ENCODE results near the gene RABGAP1L. TPM values are rescaled to one million over a fixed set of nuclear protein-coding genes. Genes with fewer than 3 reads are reported as not detected.

Gene RABGAP1L
- total RNA-seq, 6 donors from 2014 or later, result 41.3 to 229 (median 85.3) TPM

GRCh38 chr1:174818014-174818616 is 658.8 kb downstream of the RABGAP1L start:
- no peak for DNase-seq
- ATAC-seq (ENCODE audit: low FRiP score in 2 of 2), result no peak
- Histone ChIP-seq H3K27ac (no peak overlapping the region), H3K27me3 (no peaks in the 10 kb centered on the region), H3K4me1 (no peaks in the 10 kb centered on the region), H3K9me3 (no peaks in the 10 kb centered on the region), H3K4me3 (no peak overlapping the region), H3K36me3 (no peaks in the 10 kb centered on the region)
- WGBS, 2 donors, result 59 to 65% methylated on average over 4 of the region's 4 CpGs
- TF ChIP-seq CTCF (IDR thresholded peaks at IDR 0.05), result no peak
- TF ChIP-seq POLR2A (IDR thresholded peaks at IDR 0.05), result no peak
- TF ChIP-seq EP300 (IDR thresholded peaks at IDR 0.05), result no peak
- no peak for TF ChIP-seq POLR2AphosphoS5 (IDR thresholded peaks at IDR 0.05)

GRCh38 chr1:174818951-174819350 is 659.6 kb downstream of the RABGAP1L start:
- H3K9me3 ChIP-seq, result no peaks in the 10 kb centered on the region
- H3K27me3 ChIP-seq, result no peaks in the 10 kb centered on the region
- DNase-seq (no peak), ATAC-seq (ENCODE audit: low FRiP score in 2 of 2) (no peak)
- H3K27ac ChIP-seq, result no peak overlapping the region
- H3K4me3 ChIP-seq, result no peak overlapping the region
- no peaks in the 10 kb centered on the region for H3K36me3 ChIP-seq
- WGBS, 2 donors, result 63 to 67% methylated on average over 1 of the region's 1 CpG
- H3K4me1 ChIP-seq, result no peaks in the 10 kb centered on the region
- no peak for TF ChIP-seq EP300 (IDR thresholded peaks at IDR 0.05)
- TF ChIP-seq POLR2AphosphoS5 (IDR thresholded peaks at IDR 0.05), result no peak
- TF ChIP-seq CTCF (IDR thresholded peaks at IDR 0.05), result no peak
- TF ChIP-seq POLR2A (IDR thresholded peaks at IDR 0.05), result no peak

GRCh38 chr1:174819596-174819995 is 660.3 kb downstream of the RABGAP1L start:
- ATAC-seq (ENCODE audit: low FRiP score in 2 of 2) (no peak), DNase-seq (no peak)
- Histone ChIP-seq H3K9me3 (no peaks in the 10 kb centered on the region), H3K27ac (no peak overlapping the region), H3K36me3 (no peaks in the 10 kb centered on the region), H3K27me3 (no peaks in the 10 kb centered on the region), H3K4me3 (no peak overlapping the region), H3K4me1 (no peaks in the 10 kb centered on the region)
- TF ChIP-seq POLR2AphosphoS5 (IDR thresholded peaks at IDR 0.05) (no peak), EP300 (IDR thresholded peaks at IDR 0.05) (no peak), POLR2A (IDR thresholded peaks at IDR 0.05) (no peak), CTCF (IDR thresholded peaks at IDR 0.05) (no peak)

GRCh38 chr1:174825127-174825526 is 665.8 kb downstream of the RABGAP1L start:
- Histone ChIP-seq H3K27me3 (no peaks in the 10 kb centered on the region), H3K4me3 (no peak overlapping the region), H3K36me3 (no peaks in the 10 kb centered on the region), H3K27ac (no peak overlapping the region), H3K9me3 (no peaks in the 10 kb centered on the region), H3K4me1 (no peaks in the 10 kb centered on the region)
- DNase-seq (no peak), ATAC-seq (ENCODE audit: low FRiP score in 2 of 2) (no peak)
- 83 to 87% methylated on average over 4 of the region's 4 CpGs for WGBS, 2 donors
- no peak for TF ChIP-seq POLR2AphosphoS5 (IDR thresholded peaks at IDR 0.05)
- TF ChIP-seq CTCF (IDR thresholded peaks at IDR 0.05), result no peak
- TF ChIP-seq POLR2A (IDR thresholded peaks at IDR 0.05), result no peak
- no peak for TF ChIP-seq EP300 (IDR thresholded peaks at IDR 0.05)

- DNase-seq (no peak), ATAC-seq (ENCODE audit: low FRiP score in 2 of 2) (no peak)
- Histone ChIP-seq H3K27me3 (no peaks in the 10 kb centered on the region), H3K27ac (no peak overlapping the region), H3K36me3 (no peaks in the 10 kb centered on the region), H3K4me1 (no peaks in the 10 kb centered on the region), H3K9me3 (no peaks in the 10 kb centered on the region), H3K4me3 (no peak overlapping the region)
- TF ChIP-seq EP300 (IDR thresholded peaks at IDR 0.05) (no peak), POLR2AphosphoS5 (IDR thresholded peaks at IDR 0.05) (no peak), CTCF (IDR thresholded peaks at IDR 0.05) (no peak), POLR2A (IDR thresholded peaks at IDR 0.05) (no peak)
- WGBS, 2 donors, result 97 to 99% methylated on average over 5 of the region's 5 CpGs
These were observed 666.5 kb downstream of the RABGAP1L start for GRCh38 chr1:174825806-174826205.
